Pulmonary artery endothelial cell (primary cell): ENCODE data around the gene BCL7A. TPM values are rescaled to one million over a fixed set of nuclear protein-coding genes. Genes with fewer than 3 reads are reported as not detected.
"Not testable (repeated sequence)": the region's sequence is repeated elsewhere in the genome, so short reads cannot be mapped to it uniquely, and the experiment has no call there.

Experiments
- DNase-seq: peaks from one replicate; pipeline ENCODE4 v3.0.0-alpha.2; 2011; ENCODE audit warnings: low read depth, low spot score
- total RNA-seq: library from RNA; depleted of rRNA; stranded (reverse); fragments of >200 nt; gene quantifications from 2 replicates; pipeline ENCODE4 v1.2.3, GENCODE V29; 2014

The BCL7A gene
- total RNA-seq, 1 donor from 2014 or later = 8.2 TPM

GRCh38 chr12:122093098-122093883 is 71.6 kb downstream of the BCL7A start:
- no peak for DNase-seq

- DNase-seq = no peak
Observed at GRCh38 chr12:122094137-122094734, 72.6 kb downstream of the BCL7A start.

GRCh38 chr12:122094735-122095631 is 73.3 kb downstream of the BCL7A start:
- DNase-seq = no peak

GRCh38 chr12:122096014-122096413 is 74.3 kb downstream of the BCL7A start:
- no peak for DNase-seq

GRCh38 chr12:122096591-122097149 is 75.0 kb downstream of the BCL7A start:
- DNase-seq = no peak

GRCh38 chr12:122097584-122097926 is 75.9 kb downstream of the BCL7A start:
- no peak for DNase-seq

- no peak for DNase-seq
Observed at GRCh38 chr12:122097927-122098756, 76.5 kb downstream of the BCL7A start.

- DNase-seq = no peak
Observed at GRCh38 chr12:122099280-122099749, 77.6 kb downstream of the BCL7A start.

- DNase-seq = no peak
Observed at GRCh38 chr12:122099856-122100255, 78.2 kb downstream of the BCL7A start.

- DNase-seq = no peak
Observed at GRCh38 chr12:122100568-122100967, 78.9 kb downstream of the BCL7A start.

- DNase-seq = no peak
Observed at GRCh38 chr12:122102331-122102730, 80.6 kb downstream of the BCL7A start.

- DNase-seq = no peak
Observed at GRCh38 chr12:122104844-122105243, 83.2 kb downstream of the BCL7A start.

GRCh38 chr12:122105496-122105895 is 83.8 kb downstream of the BCL7A start:
- not testable (repeated sequence) for DNase-seq

GRCh38 chr12:122106843-122107242 is 85.2 kb downstream of the BCL7A start:
- no peak for DNase-seq

- DNase-seq = no peak
Observed at GRCh38 chr12:122107261-122107660, 85.6 kb downstream of the BCL7A start.

- no peak for DNase-seq
Observed at GRCh38 chr12:122111089-122111641, 89.5 kb downstream of the BCL7A start.
